Tibial nerve (tissue), 4 donors: ENCODE results near the gene ACVR1.

Experiments used
- CTCF ChIP-seq, 5 experiments: fragments of 200-600 bp in 3 of 5; fragments of 450-650 bp in 2 of 5; sonication (generic) in 3 of 5; IDR thresholded peaks; one replicate each; pipeline ENCODE4 v1.5.1; 2016 to 2019; ENCODE audit warnings: antibody characterized with exemption in 5 of 5, mild to moderate bottlenecking in 3 of 5, moderate library complexity in 2 of 5
- EP300 ChIP-seq, 2 donors: sonication (generic); formaldehyde crosslinking; IDR thresholded peaks; one replicate each; pipeline ENCODE4 v1.6.1; 2017; ENCODE audit warnings: antibody characterized with exemption in 2 of 2, mild to moderate bottlenecking in 1 of 2

GRCh38 chr2:157782057-157782845 lies 93.9 kb downstream of the ACVR1 start:
- TF ChIP-seq CTCF (IDR thresholded peaks at IDR 0.05) (peak in 4 of 5 experiments; percentile 8 to 19 (median 14)), EP300 (IDR thresholded peaks at IDR 0.05) (no peak)
